ENCODE data around the gene ATP6V0E2.
"Not testable (repeated sequence)": the region's sequence is repeated elsewhere in the genome, so short reads cannot be mapped to it uniquely, and the experiment has no call there.

The ATP6V0E2 gene

GRCh38 chr7:149886018-149886415, 12.2 kb downstream of the ATP6V0E2 start:
- H3K4me3 ChIP-seq (replicated peaks in 1 of 2; ENCODE audit: low read depth in 2 of 2, low read length in 2 of 2), result no peak overlapping the region
- TF ChIP-seq CTCF (IDR thresholded peaks at IDR 0.05; ENCODE audit: low read depth, low read length), result no peak
- no peak for DNase-seq (ENCODE audit: low read depth in 2 of 2)

GRCh38 chr7:149887311-149887710, 13.5 kb downstream of the ATP6V0E2 start:
- H3K4me3 ChIP-seq (replicated peaks in 1 of 2; ENCODE audit: low read depth in 2 of 2, low read length in 2 of 2), result no peak overlapping the region
- no peak for DNase-seq (ENCODE audit: low read depth in 2 of 2)
- no peak for TF ChIP-seq CTCF (IDR thresholded peaks at IDR 0.05; ENCODE audit: low read depth, low read length)

GRCh38 chr7:149890715-149891114, 16.9 kb downstream of the ATP6V0E2 start:
- H3K4me3 ChIP-seq (replicated peaks in 1 of 2; ENCODE audit: low read depth in 2 of 2, low read length in 2 of 2), result not testable (repeated sequence)

GRCh38 chr7:149894957-149895356, 21.2 kb downstream of the ATP6V0E2 start:
- H3K4me3 ChIP-seq (replicated peaks in 1 of 2; ENCODE audit: low read depth in 2 of 2, low read length in 2 of 2); DNase-seq (ENCODE audit: low read depth in 2 of 2): not testable (repeated sequence)

More at GRCh38 chr7:149890715-149891114, 16.9 kb downstream of the ATP6V0E2 start:
- not testable (repeated sequence) for DNase-seq (ENCODE audit: low read depth in 2 of 2)

DNA sequence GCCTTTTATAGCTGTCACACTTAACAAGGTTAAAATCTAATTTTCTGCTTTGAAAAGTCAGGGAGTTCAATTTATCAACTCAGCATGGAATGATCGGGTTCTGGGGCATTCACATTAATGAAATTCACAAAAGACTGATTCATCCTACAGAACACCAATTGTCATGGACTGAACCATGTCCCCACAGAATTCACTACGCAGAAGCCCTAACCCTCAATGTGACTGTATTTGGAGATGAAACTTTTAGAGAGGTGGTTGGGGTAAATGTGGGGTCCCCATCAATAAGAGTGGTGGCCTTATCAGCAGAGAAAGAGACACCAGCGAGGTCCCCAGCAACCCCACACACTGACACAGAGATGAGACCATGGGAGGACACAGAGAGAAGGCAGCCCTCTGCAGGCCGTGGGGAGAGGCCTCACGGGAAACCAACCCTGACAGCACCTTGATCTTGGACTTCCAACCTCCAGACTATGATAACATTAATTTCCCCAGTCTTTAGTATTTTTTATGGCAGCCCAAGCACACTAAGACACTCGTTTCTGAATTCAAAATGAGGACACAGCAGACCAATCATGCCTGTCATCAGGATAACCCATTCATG, 34.1 kb downstream of the ATP6V0E2 start:
- not testable (repeated sequence) for DNase-seq (ENCODE audit: low read depth in 2 of 2); H3K4me3 ChIP-seq (replicated peaks in 1 of 2; ENCODE audit: low read depth in 2 of 2, low read length in 2 of 2)

GRCh38 chr7:149910219-149910618, 36.5 kb downstream of the ATP6V0E2 start:
- not testable (repeated sequence) for H3K4me3 ChIP-seq (replicated peaks in 1 of 2; ENCODE audit: low read depth in 2 of 2, low read length in 2 of 2); DNase-seq (ENCODE audit: low read depth in 2 of 2)

- not testable (repeated sequence) for H3K4me3 ChIP-seq (replicated peaks in 1 of 2; ENCODE audit: low read depth in 2 of 2, low read length in 2 of 2); DNase-seq (ENCODE audit: low read depth in 2 of 2)
These were observed 38.4 kb downstream of the ATP6V0E2 start for GRCh38 chr7:149912126-149912525.

DNA sequence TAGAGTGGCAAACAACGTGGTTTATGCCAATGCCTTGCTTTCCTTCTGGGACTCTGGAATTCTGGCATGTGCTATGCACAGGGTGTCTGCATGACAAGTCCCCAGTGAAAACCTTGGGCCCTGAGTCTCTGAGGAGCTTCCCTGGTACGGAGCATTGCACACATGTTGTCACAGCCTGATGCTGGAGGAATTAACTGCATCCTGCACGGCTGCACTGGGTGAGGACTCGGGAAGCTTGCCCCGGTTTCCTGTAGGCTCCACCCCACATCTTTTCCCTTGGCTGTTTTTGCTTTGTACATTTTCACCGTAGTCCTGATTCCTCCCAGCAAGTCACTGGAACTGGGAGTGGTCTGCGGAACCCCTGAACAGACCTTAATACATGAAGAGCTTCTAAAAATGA, 52.6 kb downstream of the ATP6V0E2 start:
- not testable (repeated sequence) for H3K4me3 ChIP-seq (replicated peaks in 1 of 2; ENCODE audit: low read depth in 2 of 2, low read length in 2 of 2)

More for the DNA sequence above, 52.6 kb downstream of the ATP6V0E2 start:
- DNase-seq (ENCODE audit: low read depth in 2 of 2), result not testable (repeated sequence)
